Activated CD4-positive, alpha-beta memory T cell treated with anti-CD3 and anti-CD28 coated beads, Interleukin-2, amount 10 ng/mL, durations not matched to agents 7 days and 5 days (primary cell): ENCODE data around the gene PECR. TPM values are rescaled to one million over a fixed set of nuclear protein-coding genes. Genes with fewer than 3 reads are reported as not detected.

Source experiments
- CTCF ChIA-PET: fragments of 350-600 bp; sonication (Branson Sonifier 250); formaldehyde crosslinking; loops from one replicate; lab custom pipeline; 2021; ENCODE audit warnings: antibody characterized with exemption, inconsistent platforms; lab: Charles Lee
- POLR2A ChIA-PET: fragments of 350-600 bp; sonication (Branson Sonifier 250); formaldehyde crosslinking; loops from one replicate; lab custom pipeline; 2021; ENCODE audit warnings: antibody characterized with exemption; lab: Charles Lee
- DNase-seq: peaks from one replicate; pipeline ENCODE4 v3.0.0-alpha.2; 2020
- H3K27ac Mint-ChIP-seq: one replicate; pipeline ENCODE4 v1.8.0; 2021; ENCODE audit warnings: mild to moderate bottlenecking, mixed read lengths
- H3K27me3 Mint-ChIP-seq: one replicate; pipeline ENCODE4 v1.8.0; 2021; ENCODE audit warnings: mixed read lengths
- H3K36me3 Mint-ChIP-seq: one replicate; pipeline ENCODE4 v1.8.0; 2021; ENCODE audit warnings: low read depth, mixed read lengths
- H3K4me1 Mint-ChIP-seq: one replicate; pipeline ENCODE4 v1.8.0; 2021; ENCODE audit warnings: mixed read lengths
- H3K4me3 Mint-ChIP-seq: one replicate; pipeline ENCODE4 v1.8.0; 2021; ENCODE audit warnings: mild to moderate bottlenecking, mixed read lengths
- H3K9me3 Mint-ChIP-seq: one replicate; pipeline ENCODE4 v1.8.0; 2021; ENCODE audit warnings: mixed read lengths
- total RNA-seq, 2 experiments: library from RNA; stranded (reverse); gene quantifications; one replicate each; pipeline ENCODE4 v1.2.3, GENCODE V29; 2021

The PECR gene
- total RNA-seq, 2 experiments from 2014 or later = 32.5 to 34.7 TPM

- ChIA-PET POLR2A (interaction anchor here (0.7 to 8.5 kb wide), 5 partner anchors 23 to 298 kb away, joined by 3 to 103 read pairs (median 3); partner anchors contain the start of genes PECR and TMEM169), CTCF (interaction anchor here (0.9 to 1.8 kb wide), 18 partner anchors 12 to 385 kb away, joined by 3 to 12 read pairs (median 5); partner anchors contain the start of genes PECR, RPL37A and TMEM169)
- Mint-ChIP-seq H3K36me3 (peaks cover 84% of the 10 kb centered on the region), H3K27me3 (no peaks in the 10 kb centered on the region), H3K4me1 (peaks cover 87% of the 10 kb centered on the region), H3K27ac (peak overlapping the region; percentile 88), H3K4me3 (no peak overlapping the region), H3K9me3 (no peaks in the 10 kb centered on the region)
- DNase-seq = no peak
These were observed 32.0 kb upstream of the PECR start for GRCh38 chr2:216113572-216113971.

DNA sequence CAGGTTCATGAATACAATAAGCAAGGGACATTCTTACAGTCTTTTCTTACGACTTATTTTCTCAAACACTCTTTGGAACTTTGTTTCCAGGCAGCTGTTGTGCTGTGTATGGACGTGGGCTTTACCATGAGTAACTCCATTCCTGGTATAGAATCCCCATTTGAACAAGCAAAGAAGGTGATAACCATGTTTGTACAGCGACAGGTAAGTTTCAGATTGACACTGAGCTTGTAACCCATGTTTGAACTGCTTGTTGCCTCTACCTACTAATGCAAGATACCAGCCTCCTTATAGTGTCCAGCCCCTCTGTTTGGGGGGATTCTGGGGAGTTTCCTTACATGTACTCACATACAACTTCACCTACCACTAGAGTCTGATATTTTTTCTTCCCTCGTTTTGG lies 31.3 kb upstream of the PECR start:
- no peak for DNase-seq
- Mint-ChIP-seq H3K4me1 (peaks cover 85% of the 10 kb centered on the region), H3K27ac (peak overlapping the region; percentile 88), H3K4me3 (no peak overlapping the region), H3K27me3 (no peaks in the 10 kb centered on the region), H3K9me3 (no peaks in the 10 kb centered on the region), H3K36me3 (peaks cover 77% of the 10 kb centered on the region)
- POLR2A ChIA-PET = interaction anchor here (0.7 to 8.5 kb wide), 2 partner anchors 24 to 30 kb away, joined by 3 to 103 read pairs; partner anchors contain the start of genes PECR and TMEM169
- CTCF ChIA-PET = interaction anchor here (1.6 to 1.8 kb wide), 4 partner anchors 28 to 97 kb away, joined by 3 to 8 read pairs (median 4); no protein-coding TSS in a partner anchor

DNA sequence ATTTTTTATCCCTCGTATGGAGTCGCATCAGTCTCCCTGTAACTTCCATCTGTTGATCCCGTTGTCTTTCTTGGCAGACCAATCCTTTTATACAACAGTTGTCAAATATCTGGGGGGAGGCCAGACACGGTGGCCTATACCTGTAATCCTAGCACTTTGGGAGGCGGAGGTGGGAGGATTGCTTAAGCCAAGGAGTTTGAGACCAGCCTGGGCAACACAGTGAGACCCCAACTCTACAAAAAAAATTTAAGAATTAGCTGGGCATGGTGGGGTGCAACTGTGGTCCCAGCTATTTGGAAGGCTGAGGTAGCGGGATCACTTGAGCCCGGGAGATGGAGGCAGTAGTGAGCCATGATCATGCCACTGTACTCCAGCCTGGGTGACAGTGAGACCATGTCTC lies 29.5 kb upstream of the PECR start:
- Mint-ChIP-seq H3K27ac (peak overlapping the region; percentile 98), H3K36me3 (peaks cover 60% of the 10 kb centered on the region), H3K27me3 (no peaks in the 10 kb centered on the region), H3K4me3 (peak overlapping the region; percentile 99), H3K9me3 (no peaks in the 10 kb centered on the region), H3K4me1 (peaks cover 70% of the 10 kb centered on the region)
- DNase-seq = no peak
- POLR2A ChIA-PET = interaction anchor here (2.5 to 8.5 kb wide), 5 partner anchors 8 to 94 kb away, joined by 8 to 103 read pairs (median 19); partner anchors contain the start of genes PECR and TMEM169
- CTCF ChIA-PET = interaction anchor here (0.8 to 4.1 kb wide), 12 partner anchors 9 to 291 kb away, joined by 3 to 32 read pairs (median 6); partner anchors contain the start of genes PECR and TMEM169

DNA sequence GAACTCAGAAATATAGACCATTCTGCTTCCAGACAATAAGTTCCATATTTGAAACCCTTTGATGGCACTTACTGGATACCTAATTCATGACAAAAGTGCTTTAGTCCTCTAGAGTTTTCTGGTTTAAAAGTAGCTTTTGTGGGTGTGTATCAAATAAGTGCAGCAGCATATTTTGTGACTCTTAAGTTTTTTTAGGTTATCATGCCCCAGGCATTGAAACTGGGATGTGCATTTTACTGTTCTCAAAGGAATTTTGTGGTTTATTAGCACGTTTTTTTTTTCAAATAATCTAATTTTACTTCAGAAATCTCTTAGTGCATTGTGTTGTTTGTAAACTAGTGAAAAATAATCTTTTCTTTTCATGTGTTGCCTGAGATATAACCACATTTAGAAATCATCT lies 29.0 kb upstream of the PECR start:
- POLR2A ChIA-PET = interaction anchor here (0.9 to 8.5 kb wide), 12 partner anchors 8 to 799 kb away, joined by 3 to 103 read pairs (median 10); partner anchors contain the start of genes ATIC, PECR, RPL37A and TMEM169
- Mint-ChIP-seq H3K27me3 (no peaks in the 10 kb centered on the region), H3K9me3 (no peaks in the 10 kb centered on the region), H3K4me1 (peaks cover 65% of the 10 kb centered on the region), H3K27ac (peak overlapping the region; percentile 98), H3K4me3 (peak overlapping the region; percentile 99), H3K36me3 (peaks cover 58% of the 10 kb centered on the region)
- DNase-seq = no peak
- CTCF ChIA-PET = interaction anchor here (0.6 to 4.1 kb wide), 29 partner anchors 9 to 556 kb away, joined by 3 to 32 read pairs (median 4); partner anchors contain the start of genes PECR, SMARCAL1 and TMEM169

DNA sequence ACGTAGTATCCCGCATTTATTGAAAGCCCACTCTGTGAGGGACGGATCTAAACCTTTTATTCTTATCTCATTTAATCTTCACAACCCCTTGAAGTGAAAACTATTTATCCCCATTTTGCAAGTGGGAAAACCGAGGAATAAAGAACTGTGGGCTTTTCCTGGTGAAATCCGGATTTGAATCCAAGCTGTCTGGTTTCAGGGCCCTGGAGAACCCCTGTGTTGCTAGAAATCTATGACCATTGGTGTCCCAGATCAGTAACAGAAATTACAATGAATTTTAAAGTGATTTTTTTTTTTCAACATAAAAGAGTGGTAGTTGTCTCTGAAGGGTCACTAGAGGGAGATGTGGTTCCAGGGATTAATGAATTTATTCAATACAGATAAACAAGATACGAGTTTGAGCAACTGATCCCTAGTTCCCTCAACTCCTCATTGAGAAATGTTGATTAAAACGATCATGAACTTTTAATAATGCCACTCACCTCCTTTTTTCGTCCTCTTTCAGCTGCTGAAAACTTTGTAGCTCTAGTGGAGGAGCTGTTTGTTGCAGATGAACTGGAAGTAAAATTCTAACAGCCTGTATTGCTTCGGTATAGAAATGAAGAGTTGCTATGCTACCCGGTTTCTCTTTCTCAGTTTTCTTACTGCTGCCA lies 28.5 kb upstream of the PECR start:
- CTCF ChIA-PET = interaction anchor here (0.6 to 4.1 kb wide), 31 partner anchors 8 to 557 kb away, joined by 3 to 32 read pairs (median 4); partner anchors contain the start of genes MREG, PECR, SMARCAL1 and TMEM169

GRCh38 chr2:216108967-216109921 lies 27.6 kb upstream of the PECR start, which contains the start of gene XRCC5:
Gene XRCC5, plus strand, starts transcription at chr2:216109348. Its CDS starts 89 bp downstream, at chr2:216109437.
- H3K4me3 Mint-ChIP-seq = peak within 1 kb of the TSS; percentile 99
- H3K27ac Mint-ChIP-seq = peak within 1 kb of the TSS; percentile 98
- H3K27me3 Mint-ChIP-seq = no peaks in the 10 kb centered on the region
- peaks cover 46% of the 10 kb centered on the region for H3K36me3 Mint-ChIP-seq
- ChIA-PET CTCF (interaction anchor here (0.9 to 4.1 kb wide), 19 partner anchors 11 to 303 kb away, joined by 3 to 32 read pairs (median 4); partner anchors contain the start of genes MREG, PECR, SMARCAL1 and TMEM169), POLR2A (interaction anchor here (1.0 to 8.5 kb wide), 15 partner anchors 10 to 798 kb away, joined by 3 to 103 read pairs (median 8); partner anchors contain the start of genes ATIC, PECR, RPL37A and TMEM169)
- peak; percentile 97 for DNase-seq
- peaks cover 55% of the 10 kb centered on the region for H3K4me1 Mint-ChIP-seq
- no peaks in the 10 kb centered on the region for H3K9me3 Mint-ChIP-seq

More for the DNA sequence above, 28.5 kb upstream of the PECR start:
- Mint-ChIP-seq H3K27me3 (no peaks in the 10 kb centered on the region), H3K4me1 (peaks cover 61% of the 10 kb centered on the region), H3K4me3 (peak overlapping the region; percentile 99), H3K27ac (peak overlapping the region; percentile 98), H3K36me3 (peaks cover 54% of the 10 kb centered on the region), H3K9me3 (no peaks in the 10 kb centered on the region)
- POLR2A ChIA-PET = interaction anchor here (0.9 to 8.5 kb wide), 13 partner anchors 9 to 799 kb away, joined by 3 to 103 read pairs (median 10); partner anchors contain the start of genes ATIC, PECR, RPL37A and TMEM169
- no peak for DNase-seq

DNA sequence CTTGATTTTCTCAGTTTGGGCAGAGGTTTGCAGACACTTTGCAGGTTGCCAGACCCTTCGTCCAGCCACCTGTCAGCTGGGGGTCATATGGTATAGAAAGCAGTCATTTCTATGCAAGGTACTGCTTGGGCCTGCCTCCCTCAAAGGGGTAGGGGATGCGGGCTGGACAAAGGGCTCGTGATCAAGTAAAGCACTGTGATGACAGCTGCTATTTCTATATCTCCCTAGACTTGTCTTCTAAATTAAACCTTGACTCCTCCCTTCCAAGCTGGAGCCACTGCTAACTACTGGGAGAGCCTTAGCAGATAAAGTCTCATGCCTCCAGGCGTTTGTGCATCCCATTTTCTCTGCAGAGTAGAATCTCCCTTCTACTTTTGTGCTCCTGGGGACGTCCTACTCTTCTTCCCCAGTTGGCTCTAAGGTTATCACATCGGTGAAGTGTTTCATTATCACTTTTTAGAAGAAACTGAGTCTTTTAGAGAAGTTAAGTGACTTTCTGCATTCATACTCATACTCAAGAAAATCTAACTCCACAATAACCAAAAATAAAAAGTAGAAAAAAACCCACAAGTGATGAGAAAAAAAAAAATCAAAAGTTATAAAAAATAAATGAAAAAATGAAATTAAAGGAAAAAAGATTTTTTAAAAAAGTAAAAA lies 26.8 kb upstream of the PECR start:
- no peaks in the 10 kb centered on the region for H3K9me3 Mint-ChIP-seq
- peaks cover 48% of the 10 kb centered on the region for H3K4me1 Mint-ChIP-seq

GRCh38 chr2:216107760-216108159 lies 26.2 kb upstream of the PECR start:
- H3K36me3 Mint-ChIP-seq = peaks cover 33% of the 10 kb centered on the region
- peak overlapping the region; percentile 1 for H3K4me3 Mint-ChIP-seq
- ChIA-PET CTCF (interaction anchor here (1.3 to 4.1 kb wide), 4 partner anchors 14 to 50 kb away, joined by 3 to 32 read pairs (median 27); partner anchors contain the start of genes PECR and TMEM169), POLR2A (interaction anchor here (0.9 to 8.5 kb wide), 5 partner anchors 11 to 102 kb away, joined by 3 to 103 read pairs (median 19); partner anchors contain the start of genes PECR and TMEM169)
- peaks cover 42% of the 10 kb centered on the region for H3K4me1 Mint-ChIP-seq
- DNase-seq = no peak
- no peak overlapping the region for H3K27ac Mint-ChIP-seq
- no peaks in the 10 kb centered on the region for H3K27me3 Mint-ChIP-seq
- H3K9me3 Mint-ChIP-seq = no peaks in the 10 kb centered on the region

More for the DNA sequence above, 26.8 kb upstream of the PECR start:
- peaks cover 39% of the 10 kb centered on the region for H3K36me3 Mint-ChIP-seq
- peak overlapping the region; percentile 98 for H3K27ac Mint-ChIP-seq
- peak overlapping the region; percentile 99 for H3K4me3 Mint-ChIP-seq
- H3K27me3 Mint-ChIP-seq = no peaks in the 10 kb centered on the region
- ChIA-PET CTCF (interaction anchor here (0.9 to 4.1 kb wide), 10 partner anchors 12 to 295 kb away, joined by 3 to 32 read pairs (median 21); partner anchors contain the start of genes PECR and TMEM169), POLR2A (interaction anchor here (0.9 to 8.5 kb wide), 13 partner anchors 11 to 797 kb away, joined by 3 to 103 read pairs (median 10); partner anchors contain the start of genes ATIC, PECR and TMEM169)
- no peak for DNase-seq

DNA sequence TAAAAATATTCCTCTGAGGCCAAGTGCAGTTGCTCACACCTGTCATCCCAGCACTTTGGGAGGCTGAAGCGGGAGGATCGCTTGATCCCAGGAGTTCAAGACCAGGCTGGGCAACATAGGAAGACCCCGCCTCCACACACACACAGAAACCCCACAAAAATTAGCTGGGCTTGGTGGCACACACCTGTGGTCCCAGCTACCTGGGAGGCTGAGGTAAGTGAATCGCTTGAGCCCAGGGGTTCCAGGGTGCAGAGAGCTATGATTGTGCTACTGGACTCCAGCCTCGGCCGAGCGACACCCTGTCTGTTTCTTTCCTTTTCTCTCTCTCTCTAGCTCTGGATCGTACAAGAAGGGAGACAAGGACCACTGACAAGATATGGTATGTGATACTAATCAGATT lies 25.7 kb upstream of the PECR start:
- H3K4me3 Mint-ChIP-seq = peak overlapping the region; percentile 1

DNA sequence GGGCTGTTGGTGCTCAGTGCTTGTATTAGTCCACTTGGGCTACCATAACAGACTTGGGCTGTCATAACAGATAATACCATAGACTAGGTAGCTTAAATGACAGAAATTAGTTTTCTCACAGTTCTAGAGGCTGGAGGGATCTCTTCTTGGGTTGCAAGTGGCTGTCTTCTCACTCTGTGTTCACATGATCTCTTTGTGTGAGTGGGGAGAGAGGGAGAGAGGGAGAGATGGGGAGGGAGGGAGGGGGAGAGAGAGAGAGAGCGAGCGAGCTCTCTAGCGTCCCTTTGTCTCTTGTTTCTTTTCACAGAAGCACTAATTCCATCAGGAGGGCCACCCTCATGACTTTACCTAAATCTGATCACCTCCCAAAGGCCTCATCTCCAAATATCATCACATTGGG lies 23.1 kb upstream of the PECR start:
- ChIA-PET CTCF (interaction anchor here (0.7 kb wide), 1 partner anchor 10 kb away, joined by 3 read pairs; no protein-coding TSS in a partner anchor), POLR2A (no interaction called here)
- H3K9me3 Mint-ChIP-seq = no peaks in the 10 kb centered on the region
- no peak overlapping the region for H3K27ac Mint-ChIP-seq
- peaks cover 21% of the 10 kb centered on the region for H3K4me1 Mint-ChIP-seq
- H3K36me3 Mint-ChIP-seq = peaks cover 11% of the 10 kb centered on the region
- H3K4me3 Mint-ChIP-seq = no peak overlapping the region
- no peak for DNase-seq
- H3K27me3 Mint-ChIP-seq = no peaks in the 10 kb centered on the region

More for the DNA sequence above, 25.7 kb upstream of the PECR start:
- ChIA-PET CTCF (interaction anchor here (1.0 to 4.1 kb wide), 3 partner anchors 14 to 49 kb away, joined by 3 to 32 read pairs (median 27); partner anchors contain the start of genes PECR and TMEM169), POLR2A (interaction anchor here (0.9 to 8.5 kb wide), 3 partner anchors 12 to 75 kb away, joined by 3 to 103 read pairs (median 29); partner anchors contain the start of genes PECR and TMEM169)
- DNase-seq = no peak
- H3K27ac Mint-ChIP-seq = no peak overlapping the region
- no peaks in the 10 kb centered on the region for H3K27me3 Mint-ChIP-seq
- H3K4me1 Mint-ChIP-seq = peaks cover 37% of the 10 kb centered on the region
- H3K36me3 Mint-ChIP-seq = peaks cover 28% of the 10 kb centered on the region
- no peaks in the 10 kb centered on the region for H3K9me3 Mint-ChIP-seq

- DNase-seq = no peak
- CTCF ChIA-PET = interaction anchor here (1.0 to 1.1 kb wide), 2 partner anchors 11 to 13 kb away, joined by 3 to 4 read pairs; no protein-coding TSS in a partner anchor
- no peak overlapping the region for H3K4me3 Mint-ChIP-seq
- no peak overlapping the region for H3K27ac Mint-ChIP-seq
- H3K36me3 Mint-ChIP-seq = peaks cover 6% of the 10 kb centered on the region
- H3K9me3 Mint-ChIP-seq = no peaks in the 10 kb centered on the region
- H3K27me3 Mint-ChIP-seq = no peaks in the 10 kb centered on the region
- POLR2A ChIA-PET = interaction anchor here (1.4 kb wide), 1 partner anchor 20 kb away, joined by 4 read pairs; no protein-coding TSS in a partner anchor
- peaks cover 15% of the 10 kb centered on the region for H3K4me1 Mint-ChIP-seq
These were observed 21.6 kb upstream of the PECR start for GRCh38 chr2:216103213-216103612.
